HepG2 (cell line): ENCODE results near the gene SYNGR2. TPM values are rescaled to one million over a fixed set of nuclear protein-coding genes. Genes with fewer than 3 reads are reported as not detected.

Source experiments
- BCLAF1 ChIP-seq: fragments of 450-650 bp; IDR thresholded peaks from 2 replicates; pipeline ENCODE4 v1.6.1; 2017; ENCODE audit warnings: mild to moderate bottlenecking
- E2F5 ChIP-seq: sonication (generic); formaldehyde crosslinking; conservative IDR thresholded peaks from 2 replicates; pipeline ENCODE4 v1.4.0; 2020; ENCODE audit warnings: missing genetic modification reagents
- GLI4 ChIP-seq: sonication (generic); formaldehyde crosslinking; IDR thresholded peaks from 2 replicates; pipeline ENCODE4 v1.5.1; 2020; ENCODE audit warnings: missing genetic modification reagents, mild to moderate bottlenecking, moderate library complexity, borderline replicate concordance
- ISX ChIP-seq: sonication (generic); formaldehyde crosslinking; conservative IDR thresholded peaks from 2 replicates; pipeline ENCODE4 v1.5.0; 2020; ENCODE audit warnings: missing genetic modification reagents
- MAZ ChIP-seq, 2 experiments: sonication (generic) in 1 of 2; formaldehyde crosslinking in 1 of 2; IDR thresholded peaks; 2 replicates each; pipeline versions ENCODE4 v1.5.0 to v1.6.1; 2012 to 2020; ENCODE audit warnings: low read depth in 2 of 2, mild to moderate bottlenecking in 2 of 2, borderline replicate concordance in 1 of 2, improper control_type of control experiment in 1 of 2, low read length in 1 of 2, missing genetic modification reagents in 1 of 2, moderate library complexity in 1 of 2
- NCOR1 ChIP-seq: fragments of 200-600 bp; sonication (generic); IDR thresholded peaks from 2 replicates; pipeline ENCODE4 v1.7.0; 2017; ENCODE audit warnings: antibody characterized with exemption, low read length, borderline replicate concordance
- NR3C1 ChIP-seq: sonication (generic); formaldehyde crosslinking; IDR thresholded peaks from 2 replicates; pipeline ENCODE4 v1.4.0; 2020; ENCODE audit warnings: missing genetic modification reagents
- SOX5 ChIP-seq: IDR thresholded peaks from 2 replicates; pipeline ENCODE4 v1.6.1; 2016; ENCODE audit warnings: borderline replicate concordance
- ZFP82 ChIP-seq: sonication (generic); formaldehyde crosslinking; IDR thresholded peaks from 2 replicates; pipeline ENCODE4 v1.5.1; 2020; ENCODE audit warnings: mild to moderate bottlenecking, missing genetic modification reagents, borderline replicate concordance
- ZFX ChIP-seq: sonication (generic); formaldehyde crosslinking; IDR thresholded peaks from 2 replicates; pipeline ENCODE4 v1.4.0; 2020; ENCODE audit warnings: mild to moderate bottlenecking, low read depth, missing genetic modification reagents, moderate library complexity
- ZNF143 ChIP-seq: sonication (generic); formaldehyde crosslinking; IDR thresholded peaks from 2 replicates; pipeline ENCODE4 v1.4.0; 2020; ENCODE audit warnings: missing genetic modification reagents
- ZNF263 ChIP-seq: sonication (generic); formaldehyde crosslinking; IDR thresholded peaks from 2 replicates; pipeline ENCODE4 v1.4.0; 2020; ENCODE audit warnings: missing genetic modification reagents
- ZNF460 ChIP-seq: sonication (generic); formaldehyde crosslinking; IDR thresholded peaks from 2 replicates; pipeline ENCODE4 v1.5.1; 2020; ENCODE audit warnings: missing genetic modification reagents, mild to moderate bottlenecking, borderline replicate concordance
- ZNF691 ChIP-seq: sonication (generic); formaldehyde crosslinking; IDR thresholded peaks from 2 replicates; pipeline ENCODE4 v1.4.0; 2020; ENCODE audit warnings: missing genetic modification reagents, low read depth, mild to moderate bottlenecking, borderline replicate concordance
- ZNF776 ChIP-seq: sonication (generic); formaldehyde crosslinking; IDR thresholded peaks from 2 replicates; pipeline ENCODE4 v1.4.0; 2020; ENCODE audit warnings: mild to moderate bottlenecking, missing genetic modification reagents
- ZUFSP ChIP-seq: sonication (generic); formaldehyde crosslinking; IDR thresholded peaks from 2 replicates; pipeline ENCODE4 v1.9.0; 2021; ENCODE audit warnings: missing genetic modification reagents, mild to moderate bottlenecking, borderline replicate concordance
- polyA plus RNA-seq, 8 experiments: library from polyadenylated mRNA; depleted of rRNA in 3 of 8; stranded (reverse) in 7 of 8; unstranded in 1 of 8; fragments of >200 nt; fragmentation: Illumina TruSeq in 4 of 8; extraction: Trizol in 4 of 8; gene quantifications; 2 replicates each; pipeline versions ENCODE4 v1.2.1 to v1.2.3, GENCODE V29; 2011 to 2016; ENCODE audit warnings: low read depth in 4 of 8, missing spikeins in 1 of 8, mixed read lengths in 1 of 8; ENCODE audit not compliant: insufficient read depth in 1 of 8
- total RNA-seq, 5 experiments: library from RNA; depleted of rRNA; stranded (reverse); fragments of >200 nt; fragmentation: Illumina TruSeq; extraction: Trizol; gene quantifications; 2 replicates each; pipeline ENCODE4 v1.2.3, GENCODE V29; 2016; ENCODE audit warnings: low read depth in 1 of 5
- TF ChIP-seq, protein P1 (sequence below): sonication (generic); formaldehyde crosslinking; IDR thresholded peaks from 2 replicates; pipeline ENCODE4 v1.4.0; 2020; ENCODE audit warnings: mild to moderate bottlenecking, missing genetic modification reagents
- TF ChIP-seq, protein P2 (sequence below): sonication (generic); formaldehyde crosslinking; IDR thresholded peaks from 2 replicates; pipeline ENCODE4 v1.5.0; 2020; ENCODE audit warnings: missing genetic modification reagents, mild to moderate bottlenecking, borderline replicate concordance

Gene SYNGR2
- total and polyA plus RNA-seq, 2 of the 13 experiments (the other 11 are each of a cell fraction or from before 2014, with no cell fraction given) = 46.7 to 170 TPM

GRCh38 chr17:78140169-78141051 lies 28.0 kb upstream of the SYNGR2 start (continued):
- no peak for TF ChIP-seq E2F5 (CRISPR knock-in tag)
- peak; percentile 58; the same call in 1 of the 2 replicates for TF ChIP-seq NCOR1
- TF ChIP-seq, protein P1, sequence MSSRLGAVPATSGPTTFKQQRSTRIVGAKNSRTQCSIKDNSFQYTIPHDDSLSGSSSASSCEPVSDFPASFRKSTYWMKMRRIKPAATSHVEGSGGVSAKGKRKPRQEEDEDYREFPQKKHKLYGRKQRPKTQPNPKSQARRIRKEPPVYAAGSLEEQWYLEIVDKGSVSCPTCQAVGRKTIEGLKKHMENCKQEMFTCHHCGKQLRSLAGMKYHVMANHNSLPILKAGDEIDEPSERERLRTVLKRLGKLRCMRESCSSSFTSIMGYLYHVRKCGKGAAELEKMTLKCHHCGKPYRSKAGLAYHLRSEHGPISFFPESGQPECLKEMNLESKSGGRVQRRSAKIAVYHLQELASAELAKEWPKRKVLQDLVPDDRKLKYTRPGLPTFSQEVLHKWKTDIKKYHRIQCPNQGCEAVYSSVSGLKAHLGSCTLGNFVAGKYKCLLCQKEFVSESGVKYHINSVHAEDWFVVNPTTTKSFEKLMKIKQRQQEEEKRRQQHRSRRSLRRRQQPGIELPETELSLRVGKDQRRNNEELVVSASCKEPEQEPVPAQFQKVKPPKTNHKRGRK (CRISPR knock-in tag) = no peak
- TF ChIP-seq ZNF460 = peak; percentile 33; the same call in 1 of the 2 replicates
- TF ChIP-seq ZFP82 (CRISPR knock-in tag) = no peak
- TF ChIP-seq BCLAF1 = no peak
- TF ChIP-seq ZFX (CRISPR knock-in tag) = peak; percentile 18; the same call in 1 of the 2 replicates
- TF ChIP-seq MAZ (IDR thresholded peaks at IDR 0.05; ENCODE audit: borderline replicate concordance, low read depth, low read length) = 0 out of 2 replicates have a peak, but pooled peaks have one; percentile 46
- no peak for TF ChIP-seq MAZ (CRISPR knock-in tag; IDR thresholded peaks at IDR 0.05; ENCODE audit: low read depth)
- no peak for TF ChIP-seq ZUFSP (CRISPR knock-in tag)
- TF ChIP-seq, protein P2, sequence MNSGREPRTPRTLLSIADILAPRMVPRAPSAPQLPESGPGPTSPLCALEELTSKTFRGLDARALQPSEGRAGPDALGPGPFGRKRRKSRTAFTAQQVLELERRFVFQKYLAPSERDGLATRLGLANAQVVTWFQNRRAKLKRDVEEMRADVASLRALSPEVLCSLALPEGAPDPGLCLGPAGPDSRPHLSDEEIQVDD (CRISPR knock-in tag) = no peak
- TF ChIP-seq SOX5 (CRISPR knock-in tag) = no peak; the same call in none of the 2 replicates
- TF ChIP-seq ZNF263 = no peak
- TF ChIP-seq ZNF143 (CRISPR knock-in tag) = no peak
- no peak for TF ChIP-seq NR3C1
- no peak; the same call in 1 of the 2 replicates for TF ChIP-seq GLI4
- no peak for TF ChIP-seq ISX (CRISPR knock-in tag)
- TF ChIP-seq ZNF691 = no peak
- no peak; the same call in 1 of the 2 replicates for TF ChIP-seq ZNF776 (CRISPR knock-in tag)
